Activated T-helper 1 cell treated with Interleukin-2 at 50 U/mL for 16 hours (primary cell): ENCODE data around the gene CCSER1.
"Not testable (repeated sequence)": the region's sequence is repeated elsewhere in the genome, so short reads cannot be mapped to it uniquely, and the experiment has no call there.

Experiments used
- DNase-seq: peaks from one replicate; pipeline ENCODE4 v3.0.0-alpha.2; 2020; ENCODE audit warnings: low read depth

The CCSER1 gene

GRCh38 chr4:91373546-91373945, 1246.4 kb downstream of the CCSER1 start:
- DNase-seq: no peak

- not testable (repeated sequence) for DNase-seq
These were observed 1278.2 kb downstream of the CCSER1 start for GRCh38 chr4:91405431-91405830.

- DNase-seq: no peak
These were observed 1294.8 kb downstream of the CCSER1 start for GRCh38 chr4:91422011-91422410.

- no peak for DNase-seq
These were observed 1299.5 kb downstream of the CCSER1 start for GRCh38 chr4:91426725-91427124.

- no peak for DNase-seq
These were observed 1300.0 kb downstream of the CCSER1 start for GRCh38 chr4:91427171-91427570.

GRCh38 chr4:91434631-91435030, 1307.4 kb downstream of the CCSER1 start:
- DNase-seq: no peak

GRCh38 chr4:91436556-91436955, 1309.4 kb downstream of the CCSER1 start:
- no peak for DNase-seq

GRCh38 chr4:91447168-91447567, 1320.0 kb downstream of the CCSER1 start:
- DNase-seq: no peak

- no peak for DNase-seq
These were observed 1321.6 kb downstream of the CCSER1 start for GRCh38 chr4:91448668-91449330.

GRCh38 chr4:91454111-91454510, 1326.9 kb downstream of the CCSER1 start:
- DNase-seq: no peak

- not testable (repeated sequence) for DNase-seq
These were observed 1335.4 kb downstream of the CCSER1 start for GRCh38 chr4:91462566-91462965.

- no peak for DNase-seq
These were observed 1343.5 kb downstream of the CCSER1 start for GRCh38 chr4:91470671-91471070.

GRCh38 chr4:91471280-91471679, 1344.1 kb downstream of the CCSER1 start:
- no peak for DNase-seq

GRCh38 chr4:91472046-91472445, 1344.9 kb downstream of the CCSER1 start:
- no peak for DNase-seq

GRCh38 chr4:91485415-91485814, 1358.2 kb downstream of the CCSER1 start:
- DNase-seq: no peak

GRCh38 chr4:91488946-91489345, 1361.8 kb downstream of the CCSER1 start:
- no peak for DNase-seq

GRCh38 chr4:91497892-91498291, 1370.7 kb downstream of the CCSER1 start:
- DNase-seq: no peak

GRCh38 chr4:91502365-91502764, 1375.2 kb downstream of the CCSER1 start:
- DNase-seq: no peak

GRCh38 chr4:91513326-91513725, 1386.1 kb downstream of the CCSER1 start:
- no peak for DNase-seq

- DNase-seq: no peak
These were observed 1392.0 kb downstream of the CCSER1 start for GRCh38 chr4:91519155-91519554.

- no peak for DNase-seq
These were observed 1398.4 kb downstream of the CCSER1 start for GRCh38 chr4:91525621-91526020.

- DNase-seq: no peak
These were observed 1399.9 kb downstream of the CCSER1 start for GRCh38 chr4:91527056-91527455.

- DNase-seq: no peak
These were observed 1440.4 kb downstream of the CCSER1 start for GRCh38 chr4:91567594-91567993.

- no peak for DNase-seq
These were observed 1450.7 kb downstream of the CCSER1 start for GRCh38 chr4:91577864-91578263.
